Panc1 (cell line): Measurements from ENCODE around the gene FYCO1.

ENCODE experiments used
- POLR2AphosphoS5 ChIP-seq: IDR thresholded peaks from 2 replicates; pipeline ENCODE4 v1.6.1; 2012; ENCODE audit warnings: mild to moderate bottlenecking, low read depth, low read length, moderate library complexity
- TCF7L2 ChIP-seq: IDR thresholded peaks from 2 replicates; pipeline ENCODE4 v1.6.1; 2011; ENCODE audit warnings: mild to moderate bottlenecking, low read depth, low read length, inconsistent platforms
- TF ChIP-seq, protein P1 (sequence below): fragments of 450-650 bp; IDR thresholded peaks from 2 replicates; pipeline ENCODE4 v1.5.1; 2017; ENCODE audit warnings: mild to moderate bottlenecking
- TF ChIP-seq, protein P2 (sequence below), 2 experiments: IDR thresholded peaks; 2 replicates each; pipeline ENCODE4 v1.6.1; 2011 to 2012; ENCODE audit warnings: low read depth in 2 of 2, control low read depth in 1 of 2, low read length in 1 of 2, mild to moderate bottlenecking in 1 of 2, moderate library complexity in 1 of 2; ENCODE audit not compliant: insufficient read depth in 1 of 2

DNA sequence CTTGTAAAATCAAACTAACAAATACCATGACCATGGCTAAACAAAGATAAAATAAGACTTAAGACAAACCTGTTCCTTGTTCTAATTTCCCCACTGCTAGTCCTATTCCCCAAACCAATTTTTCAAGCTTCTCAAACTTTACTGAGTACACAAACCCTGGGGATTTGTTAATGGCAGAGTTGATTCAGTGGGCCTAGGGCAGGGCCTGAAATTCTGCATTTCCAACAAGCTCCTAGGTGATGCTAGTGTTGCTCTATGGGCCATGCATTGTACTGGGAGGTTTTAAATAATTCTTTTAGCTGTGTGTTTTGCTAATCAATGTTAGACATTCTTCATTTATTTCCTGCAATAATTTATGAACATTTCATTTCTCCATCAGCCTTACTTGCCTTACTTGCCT, 122.6 kb downstream of the FYCO1 start:
- TF ChIP-seq, protein P1, sequence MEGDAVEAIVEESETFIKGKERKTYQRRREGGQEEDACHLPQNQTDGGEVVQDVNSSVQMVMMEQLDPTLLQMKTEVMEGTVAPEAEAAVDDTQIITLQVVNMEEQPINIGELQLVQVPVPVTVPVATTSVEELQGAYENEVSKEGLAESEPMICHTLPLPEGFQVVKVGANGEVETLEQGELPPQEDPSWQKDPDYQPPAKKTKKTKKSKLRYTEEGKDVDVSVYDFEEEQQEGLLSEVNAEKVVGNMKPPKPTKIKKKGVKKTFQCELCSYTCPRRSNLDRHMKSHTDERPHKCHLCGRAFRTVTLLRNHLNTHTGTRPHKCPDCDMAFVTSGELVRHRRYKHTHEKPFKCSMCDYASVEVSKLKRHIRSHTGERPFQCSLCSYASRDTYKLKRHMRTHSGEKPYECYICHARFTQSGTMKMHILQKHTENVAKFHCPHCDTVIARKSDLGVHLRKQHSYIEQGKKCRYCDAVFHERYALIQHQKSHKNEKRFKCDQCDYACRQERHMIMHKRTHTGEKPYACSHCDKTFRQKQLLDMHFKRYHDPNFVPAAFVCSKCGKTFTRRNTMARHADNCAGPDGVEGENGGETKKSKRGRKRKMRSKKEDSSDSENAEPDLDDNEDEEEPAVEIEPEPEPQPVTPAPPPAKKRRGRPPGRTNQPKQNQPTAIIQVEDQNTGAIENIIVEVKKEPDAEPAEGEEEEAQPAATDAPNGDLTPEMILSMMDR: no peak
- TF ChIP-seq, protein P2, sequence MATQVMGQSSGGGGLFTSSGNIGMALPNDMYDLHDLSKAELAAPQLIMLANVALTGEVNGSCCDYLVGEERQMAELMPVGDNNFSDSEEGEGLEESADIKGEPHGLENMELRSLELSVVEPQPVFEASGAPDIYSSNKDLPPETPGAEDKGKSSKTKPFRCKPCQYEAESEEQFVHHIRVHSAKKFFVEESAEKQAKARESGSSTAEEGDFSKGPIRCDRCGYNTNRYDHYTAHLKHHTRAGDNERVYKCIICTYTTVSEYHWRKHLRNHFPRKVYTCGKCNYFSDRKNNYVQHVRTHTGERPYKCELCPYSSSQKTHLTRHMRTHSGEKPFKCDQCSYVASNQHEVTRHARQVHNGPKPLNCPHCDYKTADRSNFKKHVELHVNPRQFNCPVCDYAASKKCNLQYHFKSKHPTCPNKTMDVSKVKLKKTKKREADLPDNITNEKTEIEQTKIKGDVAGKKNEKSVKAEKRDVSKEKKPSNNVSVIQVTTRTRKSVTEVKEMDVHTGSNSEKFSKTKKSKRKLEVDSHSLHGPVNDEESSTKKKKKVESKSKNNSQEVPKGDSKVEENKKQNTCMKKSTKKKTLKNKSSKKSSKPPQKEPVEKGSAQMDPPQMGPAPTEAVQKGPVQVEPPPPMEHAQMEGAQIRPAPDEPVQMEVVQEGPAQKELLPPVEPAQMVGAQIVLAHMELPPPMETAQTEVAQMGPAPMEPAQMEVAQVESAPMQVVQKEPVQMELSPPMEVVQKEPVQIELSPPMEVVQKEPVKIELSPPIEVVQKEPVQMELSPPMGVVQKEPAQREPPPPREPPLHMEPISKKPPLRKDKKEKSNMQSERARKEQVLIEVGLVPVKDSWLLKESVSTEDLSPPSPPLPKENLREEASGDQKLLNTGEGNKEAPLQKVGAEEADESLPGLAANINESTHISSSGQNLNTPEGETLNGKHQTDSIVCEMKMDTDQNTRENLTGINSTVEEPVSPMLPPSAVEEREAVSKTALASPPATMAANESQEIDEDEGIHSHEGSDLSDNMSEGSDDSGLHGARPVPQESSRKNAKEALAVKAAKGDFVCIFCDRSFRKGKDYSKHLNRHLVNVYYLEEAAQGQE (IDR thresholded peaks at IDR 0.05; ENCODE audit: insufficient read depth in 1 of 2, low read depth in 2 of 2, low read length in 1 of 2): no peak
- TF ChIP-seq POLR2AphosphoS5 (no peak), TCF7L2 (no peak)
